KOPT-K1 (cell line): ENCODE results near the gene HSPG2.

Experiments used
- H3K27ac ChIP-seq: fragments of 200-600 bp; sonication (generic); 2 replicates; pipeline ENCODE4 v1.5.1; 2016; ENCODE audit warnings: antibody characterized with exemption, mild to moderate bottlenecking, low read depth, low read length; ENCODE audit not compliant: poor library complexity, severe bottlenecking
- H3K36me3 ChIP-seq: fragments of 200-600 bp; sonication (generic); 2 replicates; pipeline ENCODE4 v1.5.1; 2017; ENCODE audit warnings: antibody characterized with exemption, mild to moderate bottlenecking, low read length, moderate library complexity; ENCODE audit not compliant: insufficient read depth
- H3K9me3 ChIP-seq: fragments of 200-600 bp; sonication (generic); 2 replicates; pipeline ENCODE4 v1.5.1; 2017; ENCODE audit warnings: antibody characterized with exemption, low read length, mild to moderate bottlenecking; ENCODE audit not compliant: insufficient read depth, poor library complexity, severe bottlenecking

Gene HSPG2

GRCh38 chr1:21942464-21942863 is 5.4 kb upstream of the HSPG2 start:
- Histone ChIP-seq H3K9me3 (no peaks in the 10 kb centered on the region), H3K27ac (no peak overlapping the region), H3K36me3 (no peaks in the 10 kb centered on the region)

- H3K36me3 ChIP-seq: no peaks in the 10 kb centered on the region
- no peaks in the 10 kb centered on the region for H3K9me3 ChIP-seq
- no peak overlapping the region for H3K27ac ChIP-seq
Measured at GRCh38 chr1:21941370-21941769, 4.3 kb upstream of the HSPG2 start.

DNA sequence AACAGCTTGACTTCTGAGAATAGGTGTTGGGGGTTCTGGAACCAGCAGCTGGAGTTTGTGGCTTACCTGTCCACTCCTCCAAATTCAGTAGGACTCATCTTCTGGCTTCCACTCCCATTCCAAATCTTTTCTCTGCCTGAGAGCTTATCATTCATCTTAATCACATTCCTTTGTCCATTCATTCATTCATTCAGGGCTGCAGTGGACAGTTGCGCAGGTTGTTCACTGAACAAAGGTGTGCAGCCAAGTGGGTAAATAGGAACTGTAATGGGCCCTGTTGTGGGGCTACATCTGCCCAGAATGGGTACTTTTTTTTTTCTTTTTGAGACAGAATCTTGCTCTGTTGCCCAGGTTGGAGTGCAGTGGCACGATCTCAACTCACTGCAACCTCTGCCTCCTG is 3.4 kb upstream of the HSPG2 start:
- H3K36me3 ChIP-seq: no peaks in the 10 kb centered on the region
- H3K27ac ChIP-seq: no peak overlapping the region
- H3K9me3 ChIP-seq: no peaks in the 10 kb centered on the region

DNA sequence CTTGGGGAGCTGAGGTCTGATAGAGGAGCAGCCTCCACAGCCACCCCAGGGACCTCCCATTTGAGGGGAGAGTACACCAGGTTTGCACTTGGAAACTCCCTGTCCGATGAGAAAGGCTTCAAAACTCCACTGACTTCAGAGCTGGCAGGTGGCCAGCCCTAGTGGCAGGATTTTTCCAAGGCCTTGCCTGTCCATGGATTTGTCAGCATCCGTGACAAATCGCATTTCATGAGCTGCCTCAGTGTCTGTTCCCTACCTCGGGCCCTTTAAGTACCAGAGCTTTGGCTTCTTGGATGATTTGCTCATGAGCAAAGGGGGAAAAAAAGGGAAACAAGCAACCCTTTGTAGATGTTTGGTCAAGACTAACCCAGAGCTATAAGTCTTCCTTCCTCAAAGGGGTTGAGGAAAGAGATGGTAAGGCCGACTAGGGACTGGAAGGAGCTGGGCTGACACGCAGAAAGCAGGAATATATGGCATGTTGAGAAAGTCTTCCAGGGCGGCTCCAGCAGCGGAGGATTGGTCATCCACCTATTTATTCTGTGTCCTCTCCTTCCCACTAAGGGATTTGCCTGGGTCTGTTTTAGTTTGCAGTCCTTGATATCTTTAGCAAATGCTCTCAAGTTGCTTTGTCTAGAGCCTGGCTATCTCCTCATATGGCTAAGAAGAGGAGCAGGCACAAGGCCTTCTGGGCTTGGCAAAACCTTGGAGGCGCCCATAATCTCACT is 2.7 kb upstream of the HSPG2 start:
- H3K9me3 ChIP-seq: no peaks in the 10 kb centered on the region
- H3K36me3 ChIP-seq: no peaks in the 10 kb centered on the region
- no peak overlapping the region for H3K27ac ChIP-seq

DNA sequence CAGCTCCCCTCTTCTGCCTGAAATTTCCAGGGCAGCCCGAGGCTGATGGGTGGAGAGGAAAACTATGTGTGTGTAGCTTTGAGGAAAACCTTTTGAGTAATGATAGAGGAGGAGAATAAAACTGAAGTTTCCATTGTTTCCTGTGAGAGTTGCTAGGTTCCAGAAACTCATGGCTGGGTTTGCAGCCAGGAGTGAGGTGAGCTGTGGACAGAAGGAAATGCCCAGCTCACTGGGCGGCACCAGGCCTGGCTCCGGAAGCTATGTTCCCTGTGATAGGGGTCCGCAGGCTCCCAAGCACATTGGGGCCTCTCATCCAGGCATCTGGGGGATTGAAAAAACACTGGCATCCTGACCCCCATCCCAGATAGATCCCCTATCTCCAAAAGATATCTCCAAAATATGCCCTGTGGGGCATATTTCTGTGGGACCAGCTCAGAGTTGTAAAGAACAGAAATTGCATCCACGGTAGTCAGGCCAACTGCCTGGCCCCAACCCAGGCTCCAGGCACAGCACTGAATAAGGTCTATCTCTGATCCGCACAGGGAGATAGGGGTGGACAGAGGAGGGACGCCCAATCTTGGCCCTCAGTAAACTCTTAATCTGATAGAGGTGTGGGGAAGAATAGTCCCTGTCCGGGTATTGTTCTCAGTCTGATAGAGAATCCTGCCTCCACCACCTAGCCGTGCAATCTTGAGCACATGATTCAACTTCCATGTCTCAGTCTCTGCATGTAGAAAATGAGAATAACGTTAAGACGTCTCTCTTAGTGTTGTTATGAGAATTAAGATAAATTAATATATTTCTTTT is 1.8 kb upstream of the HSPG2 start:
- Histone ChIP-seq H3K9me3 (no peaks in the 10 kb centered on the region), H3K27ac (no peak overlapping the region), H3K36me3 (no peaks in the 10 kb centered on the region)

DNA sequence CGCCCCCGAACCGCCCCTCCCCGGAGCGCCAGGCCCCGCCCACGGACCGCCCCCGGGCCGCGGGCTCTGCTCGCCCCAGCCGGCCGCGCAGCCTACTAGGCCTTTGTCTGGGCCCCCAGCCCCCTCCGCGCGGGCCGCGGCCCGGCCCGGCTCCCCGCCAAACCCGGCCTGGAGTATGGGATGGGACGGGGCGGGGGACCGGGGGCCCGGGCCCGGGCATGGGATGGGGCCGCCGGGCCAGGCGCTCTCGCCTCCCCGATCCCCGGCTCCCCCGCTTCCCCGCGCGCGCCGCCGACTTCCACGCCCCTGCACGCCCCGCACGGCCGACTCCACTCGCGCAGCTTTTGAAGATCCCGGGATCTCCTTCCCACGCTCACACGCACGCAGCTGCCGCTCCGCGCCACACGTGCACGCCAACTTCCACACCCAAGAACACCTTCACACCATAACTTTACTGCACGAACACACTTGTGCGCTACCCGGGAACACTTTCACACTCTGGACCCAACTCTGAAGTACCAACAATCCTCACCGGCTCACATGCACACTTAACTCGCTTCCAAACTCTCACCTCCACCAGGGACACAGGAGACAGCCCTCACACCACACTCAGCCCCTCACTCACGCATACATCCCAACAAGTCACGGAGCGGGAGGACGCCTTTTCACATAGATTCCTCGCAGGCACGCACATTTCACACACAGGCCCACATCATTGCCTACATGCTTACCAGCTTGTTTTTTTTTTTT is 437 bp upstream of the HSPG2 start:
- Histone ChIP-seq H3K36me3 (no peaks in the 10 kb centered on the region), H3K9me3 (no peaks in the 10 kb centered on the region), H3K27ac (no peak overlapping the region)

DNA sequence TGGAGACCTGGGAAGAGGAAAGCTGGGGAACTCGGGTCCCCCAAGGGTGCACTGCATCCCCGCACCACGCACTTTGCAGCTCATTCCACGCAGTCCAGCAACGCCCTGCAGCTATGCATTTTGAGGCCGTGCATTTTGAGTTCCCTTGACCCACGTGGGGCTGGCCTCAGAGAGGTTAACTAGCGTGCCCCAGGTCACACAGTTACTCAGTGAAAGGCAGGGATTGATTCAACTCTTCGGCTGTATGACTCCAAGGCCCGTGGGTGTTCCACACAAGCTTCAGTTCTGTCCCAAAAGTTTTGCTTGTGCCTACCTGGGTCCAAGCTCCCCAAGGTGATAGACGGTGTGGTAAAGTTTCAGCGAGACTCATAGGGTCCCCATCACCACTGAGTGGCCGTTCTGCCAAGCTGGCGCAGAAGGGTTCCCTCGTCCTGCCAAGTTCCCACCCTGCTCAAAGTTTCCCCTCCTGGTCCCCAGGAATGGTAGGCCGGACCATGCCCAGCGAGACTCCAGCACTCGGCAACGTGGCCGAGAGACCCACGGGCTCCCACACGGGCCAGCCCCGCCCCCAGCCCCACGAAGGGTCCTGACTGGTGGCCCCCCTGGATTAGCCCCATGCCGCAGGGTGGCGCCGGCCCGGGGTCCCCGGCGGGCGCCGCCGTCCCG is 611 bp downstream of the HSPG2 start:
- Histone ChIP-seq H3K27ac (no peak overlapping the region), H3K36me3 (no peaks in the 10 kb centered on the region), H3K9me3 (no peaks in the 10 kb centered on the region)

DNA sequence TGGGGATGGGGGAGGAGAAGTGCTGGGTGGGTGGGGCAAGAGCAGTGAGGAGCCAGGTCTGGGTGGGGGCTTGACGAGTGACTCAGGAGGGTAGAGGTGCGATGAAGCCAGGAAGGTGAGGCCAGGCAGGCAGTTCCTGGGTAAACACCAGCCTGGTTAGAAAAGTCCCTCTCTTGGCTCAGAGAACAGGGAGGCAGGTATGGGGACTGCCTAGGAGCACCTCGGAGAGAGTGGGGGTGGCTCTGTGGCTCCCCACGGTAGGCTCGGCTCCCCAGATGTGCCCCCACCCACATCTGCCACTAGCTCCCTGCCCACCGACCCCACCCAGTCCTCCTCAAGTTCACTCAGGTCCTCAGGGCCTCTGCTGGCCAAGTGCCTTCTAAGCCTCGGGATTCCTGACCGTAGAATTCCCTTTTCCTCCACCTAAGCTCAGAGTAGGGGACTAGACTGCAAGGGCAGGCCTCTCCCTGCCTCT is 1.2 kb downstream of the HSPG2 start:
- Histone ChIP-seq H3K9me3 (no peaks in the 10 kb centered on the region), H3K36me3 (no peaks in the 10 kb centered on the region), H3K27ac (no peak overlapping the region)

DNA sequence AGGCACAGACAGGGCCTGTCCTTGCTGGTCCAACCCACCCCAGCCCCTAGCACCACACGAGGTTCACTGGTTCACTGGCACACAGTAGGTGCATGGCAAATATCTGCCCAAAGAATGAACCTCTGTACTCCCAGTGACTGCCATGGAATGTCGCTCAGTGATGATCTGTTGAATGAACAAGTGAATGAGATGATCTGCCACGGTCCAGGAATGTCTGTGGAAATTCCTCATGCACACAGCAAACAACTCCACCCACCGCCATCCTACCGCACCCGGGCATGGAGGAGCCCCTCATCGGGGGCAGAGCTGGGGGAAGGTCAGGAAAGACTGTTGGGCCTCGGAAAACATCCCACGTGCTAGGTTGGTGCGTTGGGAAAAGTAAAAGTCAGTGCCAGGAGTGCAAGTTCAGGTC is 1.7 kb downstream of the HSPG2 start:
- H3K9me3 ChIP-seq: no peaks in the 10 kb centered on the region
- H3K27ac ChIP-seq: no peak overlapping the region

DNA sequence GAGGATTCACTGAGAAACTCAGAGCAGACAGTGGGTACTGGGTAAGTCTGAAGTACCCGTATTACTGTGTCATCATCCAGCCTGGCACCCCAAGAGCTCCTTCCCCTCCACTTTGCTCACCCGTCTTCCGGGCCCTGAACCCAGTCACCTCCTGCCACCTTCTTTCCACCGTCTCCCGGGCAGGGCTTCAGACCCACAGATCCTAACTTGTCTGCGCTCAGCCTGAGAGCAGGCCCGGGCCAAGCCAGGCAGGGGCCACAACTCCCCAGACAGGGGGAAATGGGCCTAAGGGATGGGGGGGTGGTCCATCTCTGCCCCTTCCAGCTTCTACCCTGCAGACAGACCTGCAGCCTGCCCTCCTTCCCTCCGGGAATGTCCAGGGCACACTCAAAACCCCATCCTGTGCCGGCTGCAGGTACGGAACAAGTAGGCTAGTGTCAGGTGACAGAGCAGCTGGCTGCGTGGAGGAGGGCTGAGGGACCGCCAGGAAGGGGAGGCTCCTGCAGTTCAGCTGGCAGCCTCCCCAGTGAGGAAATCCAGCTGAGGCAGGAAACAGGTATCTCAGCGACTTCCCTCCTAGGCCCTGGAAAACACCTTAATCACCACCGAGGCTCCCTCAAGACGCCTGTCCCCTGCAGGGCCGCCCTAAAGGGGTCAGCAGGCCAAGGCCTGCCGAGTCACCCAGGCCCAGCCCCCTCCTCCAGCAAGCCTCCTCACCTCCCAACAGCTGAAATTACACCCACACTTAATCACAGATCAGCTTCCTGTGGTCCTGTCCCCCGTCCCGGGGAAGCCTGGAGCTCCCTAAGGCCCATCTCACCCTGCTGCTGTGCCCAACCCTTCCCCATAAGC is 3.5 kb downstream of the HSPG2 start:
- H3K36me3 ChIP-seq: no peaks in the 10 kb centered on the region
- H3K9me3 ChIP-seq: no peaks in the 10 kb centered on the region
- no peak overlapping the region for H3K27ac ChIP-seq

More for the DNA sequence above, 1.7 kb downstream of the HSPG2 start:
- H3K36me3 ChIP-seq: no peaks in the 10 kb centered on the region

DNA sequence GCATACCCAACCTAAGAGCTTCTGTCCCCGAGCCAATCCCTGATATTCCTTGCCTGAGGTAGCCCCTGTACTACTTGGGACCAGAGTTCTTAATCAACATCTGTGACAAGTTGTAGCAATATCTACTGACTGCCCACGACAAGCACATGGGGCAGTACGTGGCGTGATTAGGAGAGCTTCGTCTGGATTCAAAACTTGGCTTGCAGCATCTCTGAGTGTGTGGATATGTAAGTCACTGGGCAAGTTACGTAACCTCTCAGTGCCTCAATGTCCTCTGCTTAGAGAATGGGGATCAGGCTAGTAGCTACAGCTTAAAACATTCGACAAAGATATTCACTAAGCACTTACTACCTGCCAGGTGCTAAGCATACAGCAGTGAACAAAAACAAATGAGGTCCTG is 5.0 kb downstream of the HSPG2 start:
- no peaks in the 10 kb centered on the region for H3K9me3 ChIP-seq
- no peaks in the 10 kb centered on the region for H3K36me3 ChIP-seq
- H3K27ac ChIP-seq: no peak overlapping the region

DNA sequence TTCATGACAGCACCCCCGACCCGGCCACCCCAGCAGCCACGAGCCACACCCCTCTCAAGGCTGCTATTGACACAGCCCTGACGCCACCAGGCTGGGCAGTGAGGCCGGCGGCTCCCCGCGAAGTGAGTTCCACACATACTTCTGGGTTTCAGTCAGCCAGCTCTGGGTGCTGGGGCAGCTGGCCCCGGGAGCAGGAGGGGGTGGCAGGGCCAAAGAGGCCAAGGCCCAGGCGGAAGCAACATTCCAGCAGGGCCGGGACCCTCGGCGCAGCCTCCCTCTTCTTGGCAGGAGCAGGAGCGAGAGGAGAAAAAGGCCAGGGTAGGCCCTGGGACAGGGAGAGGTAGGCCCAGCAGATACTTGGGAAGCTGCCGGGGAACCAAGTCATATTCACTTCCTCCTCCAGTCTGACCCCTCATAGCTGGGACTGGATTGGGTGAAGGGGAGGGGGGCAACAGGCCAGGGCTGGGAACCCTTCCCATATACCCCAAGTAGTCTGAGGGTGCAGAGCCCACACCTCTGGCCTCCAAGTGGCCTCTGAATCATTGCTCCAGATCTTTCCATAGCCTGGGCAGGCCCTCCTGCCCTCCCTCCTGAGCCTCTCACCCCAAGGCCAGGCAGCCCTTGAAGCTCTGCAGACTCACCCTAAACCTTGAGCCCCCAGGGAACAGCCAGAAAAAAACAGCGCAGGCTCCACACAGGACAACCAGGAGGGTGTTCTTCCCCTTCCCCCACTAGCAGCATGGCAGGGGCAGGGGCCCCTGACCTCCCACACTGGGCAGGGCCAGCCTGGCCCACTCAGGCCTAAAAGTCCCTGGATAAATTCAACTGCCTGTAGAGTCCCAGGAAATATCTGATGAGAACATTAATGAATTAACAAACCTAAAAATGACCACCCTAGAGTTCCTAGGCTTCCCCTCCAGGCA is 5.7 kb downstream of the HSPG2 start:
- no peaks in the 10 kb centered on the region for H3K36me3 ChIP-seq
- H3K9me3 ChIP-seq: no peaks in the 10 kb centered on the region
- H3K27ac ChIP-seq: no peak overlapping the region

DNA sequence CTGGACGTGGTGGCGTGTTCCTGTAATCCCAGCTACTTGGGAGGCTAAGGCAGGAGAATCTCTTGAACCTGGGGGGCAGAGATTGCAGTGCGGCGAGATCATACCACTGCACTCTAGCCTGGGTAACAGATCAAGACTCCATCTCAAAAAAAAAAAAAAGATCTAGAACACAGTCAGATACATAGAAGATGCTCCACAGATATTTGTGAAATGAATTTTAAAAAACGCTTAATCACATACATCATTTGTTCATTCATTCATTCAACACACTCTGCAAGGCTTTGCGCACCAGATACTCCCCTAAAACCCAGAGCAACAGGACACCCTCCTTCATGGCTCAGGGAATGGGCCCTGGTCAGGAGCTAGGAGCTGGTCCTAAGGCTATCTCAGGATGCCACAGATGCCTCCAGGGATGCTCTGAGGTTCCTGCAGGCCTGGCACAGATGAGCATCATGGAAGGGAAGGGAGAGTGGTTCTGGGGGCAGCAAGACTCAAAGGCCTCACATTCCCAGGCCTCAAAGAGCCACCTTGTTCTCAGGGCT is 6.4 kb downstream of the HSPG2 start:
- no peaks in the 10 kb centered on the region for H3K9me3 ChIP-seq
- H3K27ac ChIP-seq: no peak overlapping the region
- H3K36me3 ChIP-seq: no peaks in the 10 kb centered on the region
